ENCODE results near the gene CELF1. TPM values are rescaled to one million over a fixed set of nuclear protein-coding genes. Genes with fewer than 3 reads are reported as not detected.

The CELF1 gene
- total and polyA plus RNA-seq, 2 of the 13 experiments (the other 11 are each of a cell fraction or from before 2014, with no cell fraction given) = 69.0 to 80.1 TPM

DNA sequence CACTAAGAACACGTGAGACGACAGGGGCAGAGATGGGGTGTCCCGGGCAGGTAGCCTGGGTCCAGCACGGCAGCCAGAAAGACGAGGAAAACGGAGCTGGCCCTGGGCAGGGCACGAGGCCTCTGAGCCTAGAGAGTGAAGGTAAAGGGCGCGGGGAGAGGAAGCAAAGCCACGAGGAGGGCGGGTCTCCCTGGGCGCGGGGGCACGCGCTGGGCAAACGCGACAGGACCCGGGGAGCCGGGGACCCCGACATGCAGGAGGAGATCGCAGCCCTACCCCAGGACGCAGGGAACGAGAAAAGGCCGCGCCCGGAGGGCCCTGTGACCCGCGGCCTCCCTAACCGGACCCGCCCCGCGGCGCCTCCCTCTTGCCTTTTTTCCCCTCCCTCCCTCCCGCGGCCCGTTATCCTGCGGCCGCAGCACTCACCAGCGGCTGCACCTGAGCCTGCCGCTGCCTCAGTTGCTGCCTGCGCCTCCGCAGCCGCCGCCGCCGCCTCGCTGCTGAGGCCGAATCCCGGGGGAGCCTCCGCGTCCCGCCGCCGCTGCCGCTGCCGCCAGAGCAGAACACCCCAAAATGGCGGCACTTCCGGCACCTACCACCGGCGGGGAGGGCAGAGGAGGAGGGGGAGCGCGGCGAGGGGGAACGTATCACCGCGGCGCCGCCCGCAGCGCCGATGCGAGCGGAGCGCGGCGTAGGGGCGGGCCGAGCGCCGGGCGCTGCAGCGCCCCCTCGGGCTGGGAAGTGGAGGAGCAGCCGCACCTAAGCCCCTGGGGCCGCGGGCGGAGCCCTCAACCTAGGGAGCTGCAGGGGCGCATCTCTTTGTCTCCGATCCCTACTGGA, at the start of gene CELF1 (continued):
- peak; percentile 74; the same call in 1 of the 2 replicates for TF ChIP-seq ZNF333 (CRISPR knock-in tag; IDR thresholded peaks at IDR 0.05; ENCODE audit: borderline replicate concordance)
- peak; percentile 48; the same call in 1 of the 2 replicates for TF ChIP-seq ZNF446 (CRISPR knock-in tag; IDR thresholded peaks at IDR 0.05)
- TF ChIP-seq MAZ (IDR thresholded peaks at IDR 0.05; ENCODE audit: borderline replicate concordance, low read depth, low read length) = peak; percentile 100
- TF ChIP-seq MAZ (CRISPR knock-in tag; IDR thresholded peaks at IDR 0.05; ENCODE audit: low read depth) = peak; percentile 100
- TF ChIP-seq SALL1 (CRISPR knock-in tag; IDR thresholded peaks at IDR 0.05) = peak; percentile 82
- TF ChIP-seq HES4 (CRISPR knock-in tag; IDR thresholded peaks at IDR 0.05; ENCODE audit: borderline replicate concordance) = peak; percentile 74
- TF ChIP-seq, protein P1, sequence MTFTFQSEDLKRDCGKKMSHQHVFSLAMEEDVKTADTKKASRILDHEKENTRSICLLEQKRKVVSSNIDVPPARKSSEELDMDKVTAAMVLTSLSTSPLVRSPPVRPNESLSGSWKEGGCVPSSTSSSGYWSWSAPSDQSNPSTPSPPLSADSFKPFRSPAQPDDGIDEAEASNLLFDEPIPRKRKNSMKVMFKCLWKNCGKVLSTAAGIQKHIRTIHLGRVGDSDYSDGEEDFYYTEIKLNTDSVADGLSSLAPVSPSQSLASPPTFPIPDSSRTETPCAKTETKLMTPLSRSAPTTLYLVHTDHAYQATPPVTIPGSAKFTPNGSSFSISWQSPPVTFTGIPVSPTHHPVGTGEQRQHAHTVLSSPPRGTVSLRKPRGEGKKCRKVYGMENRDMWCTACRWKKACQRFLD (CRISPR knock-in tag; IDR thresholded peaks at IDR 0.05; ENCODE audit: borderline replicate concordance) = peak; percentile 61; the same call in 1 of the 2 replicates
- TF ChIP-seq MED13 (CRISPR knock-in tag; IDR thresholded peaks at IDR 0.05) = peak; percentile 55; the same call in 1 of the 2 replicates
- TF ChIP-seq ZNF143 (CRISPR knock-in tag; IDR thresholded peaks at IDR 0.05) = peak; percentile 18; the same call in 1 of the 2 replicates
- no peak for TF ChIP-seq KLF9 (CRISPR knock-in tag; IDR thresholded peaks at IDR 0.05; ENCODE audit: low read depth)
- TF ChIP-seq SRSF1 (optimal IDR thresholded peaks at IDR 0.05; ENCODE audit: low read depth, low read length) = peak; percentile 57
- no peak for TF ChIP-seq ATRX (CRISPR knock-in tag; IDR thresholded peaks at IDR 0.05; ENCODE audit: borderline replicate concordance)
- TF ChIP-seq ZNF660 (CRISPR knock-in tag; IDR thresholded peaks at IDR 0.05; ENCODE audit: borderline replicate concordance, low read depth) = no peak
- peak; percentile 94 for TF ChIP-seq ZMYM4 (CRISPR knock-in tag; IDR thresholded peaks at IDR 0.05)
- no peak; the same call in none of the 2 replicates for TF ChIP-seq MEF2D (CRISPR knock-in tag; IDR thresholded peaks at IDR 0.05)
- TF ChIP-seq, protein P2, sequence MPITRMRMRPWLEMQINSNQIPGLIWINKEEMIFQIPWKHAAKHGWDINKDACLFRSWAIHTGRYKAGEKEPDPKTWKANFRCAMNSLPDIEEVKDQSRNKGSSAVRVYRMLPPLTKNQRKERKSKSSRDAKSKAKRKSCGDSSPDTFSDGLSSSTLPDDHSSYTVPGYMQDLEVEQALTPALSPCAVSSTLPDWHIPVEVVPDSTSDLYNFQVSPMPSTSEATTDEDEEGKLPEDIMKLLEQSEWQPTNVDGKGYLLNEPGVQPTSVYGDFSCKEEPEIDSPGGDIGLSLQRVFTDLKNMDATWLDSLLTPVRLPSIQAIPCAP (CRISPR knock-in tag; IDR thresholded peaks at IDR 0.05; ENCODE audit: low read depth) = 0 out of 2 replicates have a peak, but pooled peaks have one; percentile 60
- peak; percentile 30 for TF ChIP-seq MED8 (CRISPR knock-in tag; IDR thresholded peaks at IDR 0.05; ENCODE audit: insufficient replicate concordance)
- TF ChIP-seq RAD21 (CRISPR knock-in tag; IDR thresholded peaks at IDR 0.05) = peak; percentile 63
- TF ChIP-seq, protein P3, sequence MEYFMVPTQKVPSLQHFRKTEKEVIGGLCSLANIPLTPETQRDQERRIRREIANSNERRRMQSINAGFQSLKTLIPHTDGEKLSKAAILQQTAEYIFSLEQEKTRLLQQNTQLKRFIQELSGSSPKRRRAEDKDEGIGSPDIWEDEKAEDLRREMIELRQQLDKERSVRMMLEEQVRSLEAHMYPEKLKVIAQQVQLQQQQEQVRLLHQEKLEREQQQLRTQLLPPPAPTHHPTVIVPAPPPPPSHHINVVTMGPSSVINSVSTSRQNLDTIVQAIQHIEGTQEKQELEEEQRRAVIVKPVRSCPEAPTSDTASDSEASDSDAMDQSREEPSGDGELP (IDR thresholded peaks at IDR 0.05; ENCODE audit: borderline replicate concordance, low read depth) = no peak; the same call in 1 of the 2 replicates
- TF ChIP-seq KDM4B (CRISPR knock-in tag; IDR thresholded peaks at IDR 0.05) = 0 out of 2 replicates have a peak, but pooled peaks have one; percentile 15
- TF ChIP-seq ZNF891 (CRISPR knock-in tag; IDR thresholded peaks at IDR 0.05) = peak; percentile 34; the same call in 1 of the 2 replicates
- TF ChIP-seq ZNF563 (CRISPR knock-in tag; IDR thresholded peaks at IDR 0.05) = peak; percentile 61; the same call in 1 of the 2 replicates
- no peak for TF ChIP-seq TGIF2 (CRISPR knock-in tag; IDR thresholded peaks at IDR 0.05)
- no peak for TF ChIP-seq ZNF234 (CRISPR knock-in tag; conservative IDR thresholded peaks at IDR 0.05)
- TF ChIP-seq, protein P4, sequence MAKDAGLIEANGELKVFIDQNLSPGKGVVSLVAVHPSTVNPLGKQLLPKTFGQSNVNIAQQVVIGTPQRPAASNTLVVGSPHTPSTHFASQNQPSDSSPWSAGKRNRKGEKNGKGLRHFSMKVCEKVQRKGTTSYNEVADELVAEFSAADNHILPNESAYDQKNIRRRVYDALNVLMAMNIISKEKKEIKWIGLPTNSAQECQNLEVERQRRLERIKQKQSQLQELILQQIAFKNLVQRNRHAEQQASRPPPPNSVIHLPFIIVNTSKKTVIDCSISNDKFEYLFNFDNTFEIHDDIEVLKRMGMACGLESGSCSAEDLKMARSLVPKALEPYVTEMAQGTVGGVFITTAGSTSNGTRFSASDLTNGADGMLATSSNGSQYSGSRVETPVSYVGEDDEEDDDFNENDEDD (CRISPR knock-in tag; IDR thresholded peaks at IDR 0.05; ENCODE audit: borderline replicate concordance) = peak; percentile 49; the same call in 1 of the 2 replicates
- peak; percentile 64 for TF ChIP-seq IRX3 (CRISPR knock-in tag; IDR thresholded peaks at IDR 0.05; ENCODE audit: borderline replicate concordance, low read depth)
